DOHH2 (cell line): Measurements from ENCODE around the gene SLC35E3.
A peak's percentile ranks its signal among the peaks of the same experiment; 100 is the strongest.
"Not testable (repeated sequence)": the region's sequence is repeated elsewhere in the genome, so short reads cannot be mapped to it uniquely, and the experiment has no call there.

Experiments used
- H3F3A ChIP-seq: fragments of 200-600 bp; sonication (generic), shearing (Covaris generic); 2 replicates; pipeline ENCODE4 v1.6.0; 2016; ENCODE audit warnings: antibody characterized with exemption, mild to moderate bottlenecking; ENCODE audit not compliant: control insufficient read depth, insufficient read depth
- H3K27ac ChIP-seq: fragments of 200-600 bp; sonication (generic); 2 replicates; pipeline ENCODE4 v1.5.1; 2014; ENCODE audit warnings: low read depth, mild to moderate bottlenecking, low read length, moderate library complexity
- H3K27me3 ChIP-seq: fragments of 200-600 bp; sonication (generic); 2 replicates; pipeline ENCODE4 v1.6.1; 2014; ENCODE audit warnings: mild to moderate bottlenecking, low read length, mixed read lengths; ENCODE audit not compliant: control insufficient read depth
- H3K36me3 ChIP-seq: fragments of 200-600 bp; sonication (generic); 2 replicates; pipeline ENCODE4 v1.6.1; 2014; ENCODE audit warnings: mild to moderate bottlenecking, low read length, moderate library complexity, mixed read lengths; ENCODE audit not compliant: control insufficient read depth
- H3K4me1 ChIP-seq: fragments of 200-600 bp; sonication (generic); 2 replicates; pipeline ENCODE4 v1.6.1; 2014; ENCODE audit warnings: mild to moderate bottlenecking, low read length, mixed read lengths; ENCODE audit not compliant: control insufficient read depth
- H3K4me2 ChIP-seq: fragments of 200-600 bp; sonication (generic); 2 replicates; pipeline ENCODE4 v1.6.0; 2014; ENCODE audit warnings: mild to moderate bottlenecking, low read length, moderate library complexity
- H3K4me3 ChIP-seq: fragments of 200-600 bp; sonication (generic); 2 replicates; pipeline ENCODE4 v1.5.1; 2014; ENCODE audit warnings: mild to moderate bottlenecking, low read length, mixed read lengths
- H3K79me2 ChIP-seq: fragments of 200-600 bp; sonication (generic); 2 replicates; pipeline ENCODE4 v1.6.1; 2014; ENCODE audit warnings: mild to moderate bottlenecking, low read length, mixed read lengths; ENCODE audit not compliant: control insufficient read depth
- H3K9me2 ChIP-seq: fragments of 200-600 bp; sonication (generic); replicated peaks from 2 replicates; pipeline ENCODE4 v1.6.1; 2014; ENCODE audit warnings: mild to moderate bottlenecking, low read length, mixed read lengths; ENCODE audit not compliant: control insufficient read depth
- H3K9me3 ChIP-seq: fragments of 200-600 bp; sonication (generic); 2 replicates; pipeline ENCODE4 v1.6.1; 2014; ENCODE audit warnings: antibody characterized with exemption, low read length, mixed read lengths; ENCODE audit not compliant: control insufficient read depth, insufficient read depth
- H4K20me1 ChIP-seq: fragments of 200-600 bp; sonication (generic); 2 replicates; pipeline ENCODE4 v1.6.0; 2014; ENCODE audit warnings: low read depth, mild to moderate bottlenecking, antibody characterized with exemption, low read length, moderate library complexity; ENCODE audit not compliant: control insufficient read depth, insufficient read depth
- CTCF ChIP-seq: fragments of 200-600 bp; sonication (generic); IDR thresholded peaks from one replicate; pipeline ENCODE4 v1.5.1; 2014; ENCODE audit warnings: antibody characterized with exemption, mild to moderate bottlenecking, low read depth, low read length; ENCODE audit not compliant: poor library complexity, severe bottlenecking
- EZH2phosphoT487 ChIP-seq: fragments of 200-600 bp; sonication (generic); IDR thresholded peaks from 2 replicates; pipeline ENCODE4 v1.6.1; 2017; ENCODE audit warnings: borderline replicate concordance, mild to moderate bottlenecking, antibody characterized with exemption, low read length, moderate library complexity, mixed read lengths

The SLC35E3 gene

DNA sequence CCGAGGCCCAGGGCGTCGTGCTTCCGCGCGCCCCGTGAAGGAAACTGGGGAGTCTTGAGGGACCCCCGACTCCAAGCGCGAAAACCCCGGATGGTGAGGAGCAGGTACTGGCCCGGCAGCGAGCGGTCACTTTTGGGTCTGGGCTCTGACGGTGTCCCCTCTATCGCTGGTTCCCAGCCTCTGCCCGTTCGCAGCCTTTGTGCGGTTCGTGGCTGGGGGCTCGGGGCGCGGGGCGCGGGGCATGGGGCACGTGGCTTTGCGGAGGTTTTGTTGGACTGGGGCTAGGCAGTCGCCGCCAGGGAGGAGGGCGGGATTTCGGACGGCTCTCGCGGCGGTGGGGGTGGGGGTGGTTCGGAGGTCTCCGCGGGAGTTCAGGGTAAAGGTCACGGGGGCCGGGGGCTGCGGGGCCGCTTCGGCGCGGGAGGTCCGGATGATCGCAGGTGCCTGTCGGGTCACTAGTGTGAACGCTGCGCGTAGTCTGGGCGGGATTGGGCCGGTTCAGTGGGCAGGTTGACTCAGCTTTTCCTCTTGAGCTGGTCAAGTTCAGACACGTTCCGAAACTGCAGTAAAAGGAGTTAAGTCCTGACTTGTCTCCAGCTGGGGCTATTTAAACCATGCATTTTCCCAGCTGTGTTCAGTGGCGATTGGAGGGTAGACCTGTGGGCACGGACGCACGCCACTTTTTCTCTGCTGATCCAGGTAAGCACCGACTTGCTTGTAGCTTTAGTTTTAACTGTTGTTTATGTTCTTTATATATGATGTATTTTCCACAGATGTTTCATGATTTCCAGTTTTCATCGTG is 62.6 kb downstream of the SLC35E3 start:
- no peaks in the 10 kb centered on the region for H3K9me2 ChIP-seq
- H3K4me1 ChIP-seq = peaks cover 68% of the 10 kb centered on the region
- peak overlapping the region; percentile 80 for H3K4me2 ChIP-seq
- H3K9me3 ChIP-seq = no peaks in the 10 kb centered on the region
- H3K27me3 ChIP-seq = no peaks in the 10 kb centered on the region
- peak overlapping the region; percentile 96 for H3K27ac ChIP-seq
- peak overlapping the region; percentile 88 for H3K4me3 ChIP-seq
- peaks cover 4% of the 10 kb centered on the region; the same call in 1 of the 2 replicates for H4K20me1 ChIP-seq
- peaks cover 56% of the 10 kb centered on the region for H3K79me2 ChIP-seq
- H3K36me3 ChIP-seq = peaks cover 52% of the 10 kb centered on the region
- TF ChIP-seq EZH2phosphoT487 (no peak), CTCF (no peak)
- peaks cover 13% of the 10 kb centered on the region for H3F3A ChIP-seq

- TF ChIP-seq EZH2phosphoT487 (no peak), CTCF (no peak)
- H3K4me3 ChIP-seq = peak overlapping the region; percentile 88
These were observed 63.4 kb downstream of the SLC35E3 start for GRCh38 chr12:68809190-68810026.

GRCh38 chr12:68810027-68810389 is 64.0 kb downstream of the SLC35E3 start:
- Histone ChIP-seq H3K79me2 (peaks cover 71% of the 10 kb centered on the region), H3K36me3 (peaks cover 65% of the 10 kb centered on the region), H3K4me2 (peak overlapping the region; percentile 80), H3K27ac (peak overlapping the region; percentile 96), H3K4me3 (peak overlapping the region; percentile 88), H3F3A (peaks cover 13% of the 10 kb centered on the region), H3K4me1 (peaks cover 68% of the 10 kb centered on the region)
- not testable (repeated sequence) for H3K9me2 ChIP-seq, H3K27me3 ChIP-seq, H3K9me3 ChIP-seq, H4K20me1 ChIP-seq

More at GRCh38 chr12:68809190-68810026, 63.4 kb downstream of the SLC35E3 start:
- peaks cover 68% of the 10 kb centered on the region for H3K4me1 ChIP-seq
- peaks cover 4% of the 10 kb centered on the region; the same call in 1 of the 2 replicates for H4K20me1 ChIP-seq
- peak overlapping the region; percentile 96 for H3K27ac ChIP-seq
- H3F3A ChIP-seq = peaks cover 12% of the 10 kb centered on the region
- no peaks in the 10 kb centered on the region for H3K27me3 ChIP-seq
- H3K9me3 ChIP-seq = no peaks in the 10 kb centered on the region
- peak overlapping the region; percentile 80 for H3K4me2 ChIP-seq
- no peaks in the 10 kb centered on the region for H3K9me2 ChIP-seq
- peaks cover 59% of the 10 kb centered on the region for H3K36me3 ChIP-seq
- peaks cover 65% of the 10 kb centered on the region for H3K79me2 ChIP-seq

- H3K4me2 ChIP-seq = peak overlapping the region; percentile 80
- H3K9me2 ChIP-seq, H4K20me1 ChIP-seq, H3K27me3 ChIP-seq, H3K27ac ChIP-seq, H3K9me3 ChIP-seq: not testable (repeated sequence)
- H3F3A ChIP-seq = peaks cover 15% of the 10 kb centered on the region
- peaks cover 86% of the 10 kb centered on the region for H3K79me2 ChIP-seq
- H3K4me1 ChIP-seq = peaks cover 54% of the 10 kb centered on the region
- peaks cover 81% of the 10 kb centered on the region for H3K36me3 ChIP-seq
- peak overlapping the region; percentile 21; the same call in 1 of the 2 replicates for H3K4me3 ChIP-seq
These were observed 65.6 kb downstream of the SLC35E3 start for GRCh38 chr12:68811573-68811972.
